ENCODE results near the gene INPP4B.

The INPP4B gene

GRCh38 chr4:142352712-142353111, 493.4 kb downstream of the INPP4B start:
- DNase-seq (ENCODE audit: low read depth in 2 of 2) = no peak

GRCh38 chr4:142351958-142352357, 494.1 kb downstream of the INPP4B start:
- no peak for DNase-seq (ENCODE audit: low read depth in 2 of 2)

- no peak for DNase-seq (ENCODE audit: low read depth in 2 of 2)
Observed at GRCh38 chr4:142350871-142351270, 495.2 kb downstream of the INPP4B start.

GRCh38 chr4:142348613-142349021, 497.5 kb downstream of the INPP4B start:
- DNase-seq (ENCODE audit: low read depth in 2 of 2) = no peak

- DNase-seq (ENCODE audit: low read depth in 2 of 2) = no peak
Observed at GRCh38 chr4:142347241-142347640, 498.9 kb downstream of the INPP4B start.

- no peak for DNase-seq (ENCODE audit: low read depth in 2 of 2)
Observed at GRCh38 chr4:142345924-142346323, 500.2 kb downstream of the INPP4B start.

- DNase-seq (ENCODE audit: low read depth in 2 of 2) = no peak
Observed at GRCh38 chr4:142341268-142341667, 504.8 kb downstream of the INPP4B start.

GRCh38 chr4:142339053-142339452, 507.0 kb downstream of the INPP4B start:
- no peak for DNase-seq (ENCODE audit: low read depth in 2 of 2)

GRCh38 chr4:142336251-142336934, 509.7 kb downstream of the INPP4B start:
- DNase-seq (ENCODE audit: low read depth in 2 of 2) = no peak

- no peak for DNase-seq (ENCODE audit: low read depth in 2 of 2)
Observed at GRCh38 chr4:142334931-142335330, 511.2 kb downstream of the INPP4B start.

- no peak for DNase-seq (ENCODE audit: low read depth in 2 of 2)
Observed at GRCh38 chr4:142331646-142332045, 514.5 kb downstream of the INPP4B start.

GRCh38 chr4:142331132-142331531, 515.0 kb downstream of the INPP4B start:
- no peak for DNase-seq (ENCODE audit: low read depth in 2 of 2)

- no peak for DNase-seq (ENCODE audit: low read depth in 2 of 2)
Observed at GRCh38 chr4:142330311-142330710, 515.8 kb downstream of the INPP4B start.

- no peak for DNase-seq (ENCODE audit: low read depth in 2 of 2)
Observed at GRCh38 chr4:142329313-142329712, 516.8 kb downstream of the INPP4B start.

GRCh38 chr4:142326181-142326580, 519.9 kb downstream of the INPP4B start:
- no peak for DNase-seq (ENCODE audit: low read depth in 2 of 2)

GRCh38 chr4:142324572-142324971, 521.5 kb downstream of the INPP4B start:
- no peak for DNase-seq (ENCODE audit: low read depth in 2 of 2)

- no peak for DNase-seq (ENCODE audit: low read depth in 2 of 2)
Observed at GRCh38 chr4:142322996-142323395, 523.1 kb downstream of the INPP4B start.

- no peak for DNase-seq (ENCODE audit: low read depth in 2 of 2)
Observed at GRCh38 chr4:142318280-142318679, 527.8 kb downstream of the INPP4B start.

- DNase-seq (ENCODE audit: low read depth in 2 of 2) = no peak
Observed at GRCh38 chr4:142316913-142317312, 529.2 kb downstream of the INPP4B start.

- no peak for DNase-seq (ENCODE audit: low read depth in 2 of 2)
Observed at GRCh38 chr4:142316025-142316424, 530.1 kb downstream of the INPP4B start.

GRCh38 chr4:142314686-142315085, 531.4 kb downstream of the INPP4B start:
- DNase-seq (ENCODE audit: low read depth in 2 of 2) = no peak

GRCh38 chr4:142314247-142314646, 531.9 kb downstream of the INPP4B start:
- DNase-seq (ENCODE audit: low read depth in 2 of 2) = no peak

- no peak for DNase-seq (ENCODE audit: low read depth in 2 of 2)
Observed at GRCh38 chr4:142312391-142312790, 533.7 kb downstream of the INPP4B start.

- no peak for DNase-seq (ENCODE audit: low read depth in 2 of 2)
Observed at GRCh38 chr4:142311916-142312315, 534.2 kb downstream of the INPP4B start.
